ENCODE data around the gene MELTF. TPM values are rescaled to one million over a fixed set of nuclear protein-coding genes. Genes with fewer than 3 reads are reported as not detected.

MELTF gene
- total and polyA plus RNA-seq, 2 of the 13 experiments (the other 11 are each of a cell fraction or from before 2014, with no cell fraction given), result 3.2 to 7.5 TPM

DNA sequence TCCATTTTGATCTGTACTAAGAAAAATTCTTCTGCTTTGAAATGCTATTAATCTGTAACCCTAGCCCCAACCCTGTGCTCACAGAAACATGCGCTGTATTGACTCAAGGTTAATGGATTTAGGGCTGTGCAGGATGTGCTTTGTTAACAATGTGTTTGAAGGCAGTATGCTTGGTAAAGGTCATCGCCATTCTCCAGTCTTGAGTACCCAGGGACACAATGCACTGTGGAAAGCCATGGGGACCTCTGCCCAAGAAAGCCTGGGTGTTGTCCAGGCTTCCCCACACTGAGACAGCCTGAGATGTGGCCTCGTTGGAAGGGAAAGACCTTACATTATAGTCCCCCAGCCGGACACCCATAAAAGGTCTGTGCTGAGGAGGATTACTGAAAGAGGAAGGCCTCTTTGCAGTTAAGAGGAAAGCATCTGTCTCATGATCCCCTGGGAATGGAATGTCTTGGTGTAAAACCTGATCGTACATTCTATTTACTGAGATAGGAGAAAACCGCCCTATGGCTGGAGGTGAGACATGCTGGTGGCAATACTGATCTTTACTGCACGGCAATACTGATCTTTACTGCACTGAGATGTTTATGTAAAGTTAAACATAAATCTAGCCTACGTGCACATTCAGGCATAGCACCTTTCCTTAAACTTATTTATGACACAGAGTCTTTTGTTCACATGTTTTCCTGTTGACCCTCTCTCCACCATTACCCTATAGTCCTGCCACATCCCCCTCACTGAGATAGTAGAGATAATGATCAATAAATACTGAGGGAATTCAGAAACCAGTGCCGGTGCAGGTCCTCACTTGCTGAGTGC is 67.3 kb downstream of the MELTF start (continued):
- TF ChIP-seq, protein P1, sequence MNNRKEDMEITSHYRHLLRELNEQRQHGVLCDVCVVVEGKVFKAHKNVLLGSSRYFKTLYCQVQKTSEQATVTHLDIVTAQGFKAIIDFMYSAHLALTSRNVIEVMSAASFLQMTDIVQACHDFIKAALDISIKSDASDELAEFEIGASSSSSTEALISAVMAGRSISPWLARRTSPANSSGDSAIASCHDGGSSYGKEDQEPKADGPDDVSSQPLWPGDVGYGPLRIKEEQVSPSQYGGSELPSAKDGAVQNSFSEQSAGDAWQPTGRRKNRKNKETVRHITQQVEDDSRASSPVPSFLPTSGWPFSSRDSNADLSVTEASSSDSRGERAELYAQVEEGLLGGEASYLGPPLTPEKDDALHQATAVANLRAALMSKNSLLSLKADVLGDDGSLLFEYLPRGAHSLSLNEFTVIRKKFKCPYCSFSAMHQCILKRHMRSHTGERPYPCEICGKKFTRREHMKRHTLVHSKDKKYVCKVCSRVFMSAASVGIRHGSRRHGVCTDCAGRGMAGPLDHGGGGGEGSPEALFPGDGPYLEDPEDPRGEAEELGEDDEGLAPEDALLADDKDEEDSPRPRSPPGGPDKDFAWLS (CRISPR knock-in tag; IDR thresholded peaks at IDR 0.05; ENCODE audit: borderline replicate concordance), result no peak; the same call in 1 of the 2 replicates
- TF ChIP-seq, protein P2, sequence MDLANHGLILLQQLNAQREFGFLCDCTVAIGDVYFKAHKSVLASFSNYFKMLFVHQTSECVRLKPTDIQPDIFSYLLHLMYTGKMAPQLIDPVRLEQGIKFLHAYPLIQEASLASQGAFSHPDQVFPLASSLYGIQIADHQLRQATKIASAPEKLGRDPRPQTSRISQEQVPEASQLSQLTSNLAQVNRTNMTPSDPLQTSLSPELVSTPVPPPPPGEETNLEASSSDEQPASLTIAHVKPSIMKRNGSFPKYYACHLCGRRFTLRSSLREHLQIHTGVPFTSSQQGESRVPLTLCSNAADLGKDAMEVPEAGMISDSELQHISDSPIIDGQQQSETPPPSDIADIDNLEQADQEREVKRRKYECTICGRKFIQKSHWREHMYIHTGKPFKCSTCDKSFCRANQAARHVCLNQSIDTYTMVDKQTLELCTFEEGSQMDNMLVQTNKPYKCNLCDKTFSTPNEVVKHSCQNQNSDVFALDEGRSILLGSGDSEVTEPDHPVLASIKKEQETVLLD (CRISPR knock-in tag; IDR thresholded peaks at IDR 0.05; ENCODE audit: low read depth), result no peak
- TF ChIP-seq GABPB1 (CRISPR knock-in tag; IDR thresholded peaks at IDR 0.05), result peak; percentile 17; the same call in 1 of the 2 replicates
- no peak for TF ChIP-seq ZNF891 (CRISPR knock-in tag; IDR thresholded peaks at IDR 0.05)
- no peak for TF ChIP-seq ZNF709 (CRISPR knock-in tag; IDR thresholded peaks at IDR 0.05)
- TF ChIP-seq ZNF430 (CRISPR knock-in tag; IDR thresholded peaks at IDR 0.05), result no peak
- no peak for TF ChIP-seq ZZZ3 (CRISPR knock-in tag; IDR thresholded peaks at IDR 0.05; ENCODE audit: borderline replicate concordance)
- no peak for TF ChIP-seq SMAD3 (CRISPR knock-in tag; IDR thresholded peaks at IDR 0.05)
- peak; percentile 50; the same call in 1 of the 2 replicates for TF ChIP-seq RCOR2 (CRISPR knock-in tag; IDR thresholded peaks at IDR 0.05)
- TF ChIP-seq MATR3 (CRISPR knock-in tag; IDR thresholded peaks at IDR 0.05), result no peak
- no peak for TF ChIP-seq ATRX (CRISPR knock-in tag; IDR thresholded peaks at IDR 0.05; ENCODE audit: borderline replicate concordance)
- TF ChIP-seq, protein P3, sequence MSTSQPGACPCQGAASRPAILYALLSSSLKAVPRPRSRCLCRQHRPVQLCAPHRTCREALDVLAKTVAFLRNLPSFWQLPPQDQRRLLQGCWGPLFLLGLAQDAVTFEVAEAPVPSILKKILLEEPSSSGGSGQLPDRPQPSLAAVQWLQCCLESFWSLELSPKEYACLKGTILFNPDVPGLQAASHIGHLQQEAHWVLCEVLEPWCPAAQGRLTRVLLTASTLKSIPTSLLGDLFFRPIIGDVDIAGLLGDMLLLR (CRISPR knock-in tag; IDR thresholded peaks at IDR 0.05), result no peak
- no peak for TF ChIP-seq MTA3 (CRISPR knock-in tag; IDR thresholded peaks at IDR 0.05)
- no peak for TF ChIP-seq MLLT10 (CRISPR knock-in tag; IDR thresholded peaks at IDR 0.05)
- TF ChIP-seq, protein P4, sequence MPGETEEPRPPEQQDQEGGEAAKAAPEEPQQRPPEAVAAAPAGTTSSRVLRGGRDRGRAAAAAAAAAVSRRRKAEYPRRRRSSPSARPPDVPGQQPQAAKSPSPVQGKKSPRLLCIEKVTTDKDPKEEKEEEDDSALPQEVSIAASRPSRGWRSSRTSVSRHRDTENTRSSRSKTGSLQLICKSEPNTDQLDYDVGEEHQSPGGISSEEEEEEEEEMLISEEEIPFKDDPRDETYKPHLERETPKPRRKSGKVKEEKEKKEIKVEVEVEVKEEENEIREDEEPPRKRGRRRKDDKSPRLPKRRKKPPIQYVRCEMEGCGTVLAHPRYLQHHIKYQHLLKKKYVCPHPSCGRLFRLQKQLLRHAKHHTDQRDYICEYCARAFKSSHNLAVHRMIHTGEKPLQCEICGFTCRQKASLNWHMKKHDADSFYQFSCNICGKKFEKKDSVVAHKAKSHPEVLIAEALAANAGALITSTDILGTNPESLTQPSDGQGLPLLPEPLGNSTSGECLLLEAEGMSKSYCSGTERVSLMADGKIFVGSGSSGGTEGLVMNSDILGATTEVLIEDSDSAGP (CRISPR knock-in tag; IDR thresholded peaks at IDR 0.05; ENCODE audit: borderline replicate concordance), result peak; percentile 57
- TF ChIP-seq RORA (CRISPR knock-in tag; IDR thresholded peaks at IDR 0.05), result no peak
- TF ChIP-seq ZNF256 (CRISPR knock-in tag; conservative IDR thresholded peaks at IDR 0.05), result no peak
- TF ChIP-seq, protein P5, sequence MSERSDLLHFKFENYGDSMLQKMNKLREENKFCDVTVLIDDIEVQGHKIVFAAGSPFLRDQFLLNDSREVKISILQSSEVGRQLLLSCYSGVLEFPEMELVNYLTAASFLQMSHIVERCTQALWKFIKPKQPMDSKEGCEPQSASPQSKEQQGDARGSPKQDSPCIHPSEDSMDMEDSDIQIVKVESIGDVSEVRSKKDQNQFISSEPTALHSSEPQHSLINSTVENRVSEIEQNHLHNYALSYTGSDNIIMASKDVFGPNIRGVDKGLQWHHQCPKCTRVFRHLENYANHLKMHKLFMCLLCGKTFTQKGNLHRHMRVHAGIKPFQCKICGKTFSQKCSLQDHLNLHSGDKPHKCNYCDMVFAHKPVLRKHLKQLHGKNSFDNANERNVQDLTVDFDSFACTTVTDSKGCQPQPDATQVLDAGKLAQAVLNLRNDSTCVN (CRISPR knock-in tag; IDR thresholded peaks at IDR 0.05; ENCODE audit: borderline replicate concordance), result no peak
- no peak for TF ChIP-seq MAFK (conservative IDR thresholded peaks at IDR 0.05 in 1 of 2, IDR thresholded peaks at IDR 0.05 in 1 of 2; ENCODE audit: low read length in 2 of 2)
- peak; percentile 42; the same call in 1 of the 2 replicates for TF ChIP-seq ZNF746 (CRISPR knock-in tag; IDR thresholded peaks at IDR 0.05)
- peak; percentile 18; the same call in 1 of the 2 replicates for TF ChIP-seq KDM2A (CRISPR knock-in tag; IDR thresholded peaks at IDR 0.05; ENCODE audit: borderline replicate concordance, low read depth)
- TF ChIP-seq, protein P6, sequence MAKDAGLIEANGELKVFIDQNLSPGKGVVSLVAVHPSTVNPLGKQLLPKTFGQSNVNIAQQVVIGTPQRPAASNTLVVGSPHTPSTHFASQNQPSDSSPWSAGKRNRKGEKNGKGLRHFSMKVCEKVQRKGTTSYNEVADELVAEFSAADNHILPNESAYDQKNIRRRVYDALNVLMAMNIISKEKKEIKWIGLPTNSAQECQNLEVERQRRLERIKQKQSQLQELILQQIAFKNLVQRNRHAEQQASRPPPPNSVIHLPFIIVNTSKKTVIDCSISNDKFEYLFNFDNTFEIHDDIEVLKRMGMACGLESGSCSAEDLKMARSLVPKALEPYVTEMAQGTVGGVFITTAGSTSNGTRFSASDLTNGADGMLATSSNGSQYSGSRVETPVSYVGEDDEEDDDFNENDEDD (CRISPR knock-in tag; IDR thresholded peaks at IDR 0.05; ENCODE audit: borderline replicate concordance), result peak; percentile 52; the same call in 1 of the 2 replicates

All from HepG2 (cell line).